ENCODE results near the gene SHF.
A peak's percentile ranks its signal among the peaks of the same experiment; 100 is the strongest.

The SHF gene

GRCh38 chr15:45156744-45157455 is 30.9 kb downstream of the SHF start:
- TF ChIP-seq CTCF (IDR thresholded peaks at IDR 0.05; ENCODE audit: low read depth, low read length, missing control alignments): no peak
- peak; percentile 4 for DNase-seq (ENCODE audit: low read depth)
- H3K4me3 ChIP-seq (ENCODE audit: low read depth, low read length): no peak overlapping the region
- in situ Hi-C loops (cut with HindIII; ENCODE audit: low sequenced_read_pairs): no loop called here

GRCh38 chr15:45155739-45156138 is 32.0 kb downstream of the SHF start:
- no peak for DNase-seq (ENCODE audit: low read depth)
- H3K4me3 ChIP-seq (ENCODE audit: low read depth, low read length): no peak overlapping the region
- no peak for TF ChIP-seq CTCF (IDR thresholded peaks at IDR 0.05; ENCODE audit: low read depth, low read length, missing control alignments)
- in situ Hi-C loops (cut with HindIII; ENCODE audit: low sequenced_read_pairs): no loop called here

- TF ChIP-seq CTCF (IDR thresholded peaks at IDR 0.05; ENCODE audit: low read depth, low read length, missing control alignments): no peak
- DNase-seq (ENCODE audit: low read depth): no peak
- in situ Hi-C loops (cut with HindIII; ENCODE audit: low sequenced_read_pairs): no loop called here
- no peak overlapping the region for H3K4me3 ChIP-seq (ENCODE audit: low read depth, low read length)
These were observed 35.6 kb downstream of the SHF start for GRCh38 chr15:45151998-45152828.

GRCh38 chr15:45150997-45151396 is 36.8 kb downstream of the SHF start:
- H3K4me3 ChIP-seq (ENCODE audit: low read depth, low read length): no peak overlapping the region
- TF ChIP-seq CTCF (IDR thresholded peaks at IDR 0.05; ENCODE audit: low read depth, low read length, missing control alignments): no peak
- DNase-seq (ENCODE audit: low read depth): no peak
- in situ Hi-C loops (cut with HindIII; ENCODE audit: low sequenced_read_pairs): no loop called here

- no peak for DNase-seq (ENCODE audit: low read depth)
- no peak for TF ChIP-seq CTCF (IDR thresholded peaks at IDR 0.05; ENCODE audit: low read depth, low read length, missing control alignments)
- H3K4me3 ChIP-seq (ENCODE audit: low read depth, low read length): no peak overlapping the region
- in situ Hi-C loops (cut with HindIII; ENCODE audit: low sequenced_read_pairs): no loop called here
These were observed 37.3 kb downstream of the SHF start for GRCh38 chr15:45150481-45150880.

GRCh38 chr15:45149060-45149459 is 38.7 kb downstream of the SHF start:
- in situ Hi-C loops (cut with HindIII; ENCODE audit: low sequenced_read_pairs): no loop called here

More at GRCh38 chr15:45149060-45149459, 38.7 kb downstream of the SHF start:
- DNase-seq (ENCODE audit: low read depth): no peak
- no peak overlapping the region for H3K4me3 ChIP-seq (ENCODE audit: low read depth, low read length)
- no peak for TF ChIP-seq CTCF (IDR thresholded peaks at IDR 0.05; ENCODE audit: low read depth, low read length, missing control alignments)
